IMR-90 (cell line): ENCODE data around the gene ASIC2. TPM values are rescaled to one million over a fixed set of nuclear protein-coding genes. Genes with fewer than 3 reads are reported as not detected.

Source experiments
- ATAC-seq: fragments of 200-7000 bp; cut with Tn5 transposase; 2 replicates; pipeline ENCODE4 v1.9.1; 2020; ENCODE audit warnings: low read depth, mild to moderate bottlenecking, moderate library complexity
- BruUV-seq: library from RNA; stranded (reverse); fragments of 400-500 nt; replicated peaks from 2 replicates; lab custom pipeline; 2021; lab: Mats Ljungman, UMichigan
- CTCF ChIA-PET: fragments of 300-600 bp; formaldehyde crosslinking; extraction: SDS; loops from one replicate; lab custom pipeline; 2021; ENCODE audit warnings: antibody characterized with exemption; lab: Yijun Ruan, JAX
- POLR2A ChIA-PET: fragments of 300-600 bp; sonication (Branson Sonifier 250); formaldehyde crosslinking; loops from one replicate; lab custom pipeline; 2022; ENCODE audit warnings: antibody characterized with exemption; ENCODE audit not compliant: unreplicated experiment; lab: Charles Lee
- DNase-seq: peaks from one replicate; pipeline ENCODE4 v3.0.0; 2013
- H2AFZ ChIP-seq: replicated peaks from 2 replicates; pipeline ENCODE3; 2013; ENCODE audit warnings: low read length, mild to moderate bottlenecking; ENCODE audit not compliant: poor library complexity
- H2AK5ac ChIP-seq: 2 replicates; pipeline ENCODE4 v1.6.1; 2013; ENCODE audit warnings: low read depth, low read length, inconsistent platforms
- H2AK9ac ChIP-seq: replicated peaks from 2 replicates; pipeline ENCODE3; 2013; ENCODE audit warnings: mild to moderate bottlenecking, low read depth, low read length, moderate library complexity; ENCODE audit not compliant: poor library complexity
- H2BK120ac ChIP-seq: 2 replicates; pipeline ENCODE4 v1.6.1; 2013; ENCODE audit warnings: low read depth, low read length, inconsistent platforms
- H2BK15ac ChIP-seq: 3 replicates; pipeline ENCODE4 v1.6.1; 2013; ENCODE audit warnings: low read depth, low read length, inconsistent platforms
- H2BK20ac ChIP-seq: 2 replicates; pipeline ENCODE4 v1.6.1; 2013; ENCODE audit warnings: low read depth, mild to moderate bottlenecking, inconsistent platforms, low read length, moderate library complexity
- H2BK5ac ChIP-seq: 2 replicates; pipeline ENCODE4 v1.6.1; 2013; ENCODE audit warnings: mild to moderate bottlenecking, low read depth, low read length, inconsistent platforms; ENCODE audit not compliant: poor library complexity, severe bottlenecking
- H3K14ac ChIP-seq: replicated peaks from 2 replicates; pipeline ENCODE4 v1.6.1; 2013; ENCODE audit warnings: low read depth, low read length, inconsistent platforms
- H3K18ac ChIP-seq: 2 replicates; pipeline ENCODE4 v1.6.1; 2013; ENCODE audit warnings: low read depth, low read length, control low read depth
- H3K23ac ChIP-seq: 2 replicates; pipeline ENCODE4 v1.6.1; 2013; ENCODE audit warnings: low read depth, low read length, inconsistent platforms
- H3K27ac ChIP-seq: 2 replicates; pipeline ENCODE4 v1.5.1; 2013; ENCODE audit warnings: mild to moderate bottlenecking, control low read depth, low read length; ENCODE audit not compliant: insufficient read depth
- H3K27me3 ChIP-seq: 2 replicates; pipeline ENCODE4 v1.6.1; 2013; ENCODE audit warnings: low read length; ENCODE audit not compliant: control insufficient read depth, insufficient read depth
- H3K36me3 ChIP-seq: 2 replicates; pipeline ENCODE4 v1.6.1; 2013; ENCODE audit warnings: low read length, mixed read lengths; ENCODE audit not compliant: control insufficient read depth, insufficient read depth
- H3K4ac ChIP-seq: 2 replicates; pipeline ENCODE4 v1.6.1; 2013; ENCODE audit warnings: low read depth, low read length, inconsistent platforms
- H3K4me1 ChIP-seq: 2 replicates; pipeline ENCODE4 v1.6.1; 2013; ENCODE audit warnings: low read length, mixed read lengths; ENCODE audit not compliant: control insufficient read depth, insufficient read depth
- H3K4me2 ChIP-seq: 2 replicates; pipeline ENCODE4 v1.6.1; 2013; ENCODE audit warnings: low read depth, mild to moderate bottlenecking, control low read depth, low read length, moderate library complexity
- H3K4me3 ChIP-seq: 2 replicates; pipeline ENCODE4 v1.5.1; 2013; ENCODE audit warnings: low read depth, mild to moderate bottlenecking, control low read depth, low read length, moderate library complexity; ENCODE audit not compliant: insufficient read depth
- H3K56ac ChIP-seq: 2 replicates; pipeline ENCODE4 v1.6.1; 2013; ENCODE audit warnings: low read length, inconsistent platforms; ENCODE audit not compliant: insufficient read depth; ENCODE audit errors: extremely low read depth
- H3K79me1 ChIP-seq, 2 experiments: 2 replicates each; pipeline ENCODE4 v1.6.1; 2013; ENCODE audit warnings: low read length in 2 of 2, inconsistent platforms in 1 of 2, low read depth in 1 of 2
- H3K9ac ChIP-seq: 2 replicates; pipeline ENCODE4 v1.6.1; 2013; ENCODE audit warnings: low read depth, low read length, control low read depth
- H3K9me1 ChIP-seq: 2 replicates; pipeline ENCODE4 v1.6.1; 2013; ENCODE audit warnings: low read length, inconsistent platforms; ENCODE audit not compliant: insufficient read depth
- H3K9me3 ChIP-seq: 2 replicates; pipeline ENCODE4 v1.6.1; 2013; ENCODE audit warnings: low read length; ENCODE audit not compliant: control insufficient read depth, insufficient read depth
- H4K20me1 ChIP-seq: 2 replicates; pipeline ENCODE4 v1.6.1; 2013; ENCODE audit warnings: low read length, inconsistent platforms; ENCODE audit not compliant: insufficient read depth
- H4K5ac ChIP-seq: 2 replicates; pipeline ENCODE4 v1.6.1; 2013; ENCODE audit warnings: mild to moderate bottlenecking, low read depth, low read length, control low read depth
- H4K8ac ChIP-seq, 2 experiments: 2 replicates each; pipeline ENCODE4 v1.6.1; 2013; ENCODE audit warnings: low read depth in 2 of 2, low read length in 2 of 2, control low read depth in 1 of 2, inconsistent platforms in 1 of 2
- H4K91ac ChIP-seq: 2 replicates; pipeline ENCODE4 v1.6.1; 2013; ENCODE audit warnings: low read depth, low read length, inconsistent platforms; ENCODE audit not compliant: insufficient read depth
- CEBPB ChIP-seq: IDR thresholded peaks from 2 replicates; pipeline ENCODE4 v1.6.1; 2012; ENCODE audit warnings: low read depth, low read length, improper control_type of control experiment
- FOS ChIP-seq: fragments of 150-350 bp; IDR thresholded peaks from 2 replicates; pipeline ENCODE4 v1.6.1; 2016; ENCODE audit warnings: low read depth, low read length
- RCOR1 ChIP-seq: IDR thresholded peaks from 2 replicates; pipeline ENCODE4 v1.6.1; 2012; ENCODE audit warnings: mild to moderate bottlenecking, low read length, improper control_type of control experiment; ENCODE audit not compliant: insufficient replicate concordance
- SMC3 ChIP-seq: fragments of 150-350 bp; IDR thresholded peaks from 2 replicates; pipeline ENCODE4 v1.6.1; 2016; ENCODE audit warnings: low read depth, mild to moderate bottlenecking, antibody characterized with exemption, low read length, moderate library complexity
- USF2 ChIP-seq: fragments of 150-350 bp; IDR thresholded peaks from 2 replicates; pipeline ENCODE4 v1.6.1; 2017; ENCODE audit warnings: mild to moderate bottlenecking, antibody characterized with exemption, low read length, low read depth
- WGBS, 2 experiments: methylation state at CpG; one replicate each; pipeline versions ENCODE4 v1.1.5 to v1.1.7; 2013; ENCODE audit warnings: missing lambda C conversion rate in 2 of 2; ENCODE audit not compliant: insufficient read length in 1 of 2; ENCODE audit errors: extremely low coverage in 2 of 2; 5-methylcytosine and 5-hydroxymethylcytosine counted together
- dilution Hi-C: fragments of 300-500 bp; cut with HindIII; formaldehyde crosslinking; loops from one replicate; pipeline ENCODE4 v1.14.3; 2018; ENCODE audit warnings: low sequenced_read_pairs; ENCODE audit not compliant: unreplicated experiment
- in situ Hi-C: fragments of 300-500 bp; cut with MboI; formaldehyde crosslinking; loops from 3 replicates; pipeline ENCODE4 v1.14.3; 2019; ENCODE audit warnings: low sequenced_read_pairs, inconsistent platforms, mixed read lengths
- intact Hi-C: fragments of 100-400 bp; cut with micrococcal nuclease; formaldehyde crosslinking; loops from 2 replicates; pipeline ENCODE4 v1.10.0; 2022
- polyA plus RNA-seq, 3 experiments: library from polyadenylated mRNA; depleted of rRNA; stranded (reverse); fragments of >200 nt; gene quantifications; 2 replicates each; pipeline ENCODE4 v1.2.3, GENCODE V29; 2012; ENCODE audit warnings: low replicate concordance in 1 of 3
- total RNA-seq: library from RNA; depleted of rRNA; stranded (reverse); fragments of >200 nt; gene quantifications from 2 replicates; pipeline ENCODE4 v1.2.3, GENCODE V29; 2012

The ASIC2 gene
- total and polyA plus RNA-seq, 2 of the 4 experiments (the other 2 are of a cell fraction): under 0.01 to 0.15 TPM

- Histone ChIP-seq H3K27ac (no peak overlapping the region), H3K4me1 (no peaks in the 10 kb centered on the region), H3K14ac (no peak overlapping the region), H2BK15ac (no peak overlapping the region), H3K9me1 (no peaks in the 10 kb centered on the region; the same call in 1 of the 2 replicates), H3K4ac (no peak overlapping the region), H3K23ac (no peak overlapping the region), H4K5ac (no peak overlapping the region), H2AFZ (no peak overlapping the region), H3K9me3 (no peaks in the 10 kb centered on the region), H2BK120ac (no peak overlapping the region), H3K56ac (no peak overlapping the region), H2AK5ac (no peak overlapping the region), H4K20me1 (no peaks in the 10 kb centered on the region), H2BK20ac (no peak overlapping the region), H3K79me1 (no peaks in the 10 kb centered on the region), H3K4me3 (no peak overlapping the region), H3K9ac (no peak overlapping the region), H3K18ac (no peak overlapping the region), H4K91ac (no peak overlapping the region), H2BK5ac (no peak overlapping the region), H3K27me3 (peaks cover 6% of the 10 kb centered on the region), H3K4me2 (no peak overlapping the region), H3K36me3 (no peaks in the 10 kb centered on the region), H2AK9ac (no peak overlapping the region), H4K8ac (no peak overlapping the region)
- dilution Hi-C loops (no loop called here), in situ Hi-C loops (no loop called here), intact Hi-C loops (no loop called here)
- TF ChIP-seq CEBPB (no peak), RCOR1 (no peak), SMC3 (no peak), FOS (no peak), USF2 (no peak)
- DNase-seq (no peak), ATAC-seq (no peak)
- CTCF ChIA-PET: no interaction called here
- BruUV-seq: no TSS peak
- POLR2A ChIA-PET: no interaction called here
- no CpG with 5 or more reads among the region's 11 CpGs for WGBS, 2 experiments
These were observed 247.9 kb downstream of the ASIC2 start for GRCh38 chr17:33045216-33045615.
